ENCODE measurements around the gene CLDN9. TPM values are rescaled to one million over a fixed set of nuclear protein-coding genes. Genes with fewer than 3 reads are reported as not detected.

CLDN9 gene
- total RNA-seq, 1 donor from 2014 or later = 0.48 TPM

- FAIRE-seq = no peak
- H4K20me1 ChIP-seq (ENCODE audit: insufficient read depth, low read length) = peaks cover 5% of the 10 kb centered on the region
- H2AFZ ChIP-seq (ENCODE audit: low read depth, low read length) = no peak overlapping the region
- H3K4me1 ChIP-seq (ENCODE audit: insufficient read depth, low read length) = peaks cover 18% of the 10 kb centered on the region
- H3K79me2 ChIP-seq (ENCODE audit: insufficient read depth, low read length) = no peaks in the 10 kb centered on the region
- TF ChIP-seq CTCF (IDR thresholded peaks at IDR 0.05; ENCODE audit: insufficient read depth, low read depth, low read length) (no peak), EZH2 (IDR thresholded peaks at IDR 0.05; ENCODE audit: insufficient read depth, low read length) (no peak)
- Mint-ChIP-seq H3K27ac (ENCODE audit: unreplicated experiment) (peak overlapping the region; percentile 47), H3K27me3 (ENCODE audit: low read depth, unreplicated experiment) (peaks cover 2% of the 10 kb centered on the region), H3K4me1 (ENCODE audit: low read depth, unreplicated experiment) (peaks cover 17% of the 10 kb centered on the region), H3K9me3 (ENCODE audit: unreplicated experiment) (no peaks in the 10 kb centered on the region), H3K36me3 (ENCODE audit: low read depth, unreplicated experiment) (no peaks in the 10 kb centered on the region), H3K4me3 (ENCODE audit: unreplicated experiment) (peak overlapping the region; percentile 65)
- peaks cover 42% of the 10 kb centered on the region for H3K27me3 ChIP-seq (ENCODE audit: insufficient read depth, low read length)
- no peak overlapping the region for H3K27ac ChIP-seq (ENCODE audit: low read depth, low read length)
- DNase-seq (ENCODE audit: low read depth) = no peak
- H3K4me2 ChIP-seq (ENCODE audit: low read length) = no peak overlapping the region
- H3K9ac ChIP-seq (ENCODE audit: low read length) = no peak overlapping the region
- no peaks in the 10 kb centered on the region for H3K36me3 ChIP-seq (ENCODE audit: insufficient read depth, low read length)
- no peaks in the 10 kb centered on the region for H3K9me3 ChIP-seq (ENCODE audit: insufficient read depth, low read depth, low read length)
- no peak overlapping the region for H3K4me3 ChIP-seq (ENCODE audit: insufficient read depth, low read depth, low read length)
Measured at GRCh38 chr16:3007957-3008689, 4.6 kb upstream of the CLDN9 start.

GRCh38 chr16:3008690-3009037 is 4.1 kb upstream of the CLDN9 start:
- Mint-ChIP-seq H3K4me1 (ENCODE audit: low read depth, unreplicated experiment) (peaks cover 17% of the 10 kb centered on the region), H3K27me3 (ENCODE audit: low read depth, unreplicated experiment) (peaks cover 2% of the 10 kb centered on the region), H3K4me3 (ENCODE audit: unreplicated experiment) (peak overlapping the region; percentile 65), H3K27ac (ENCODE audit: unreplicated experiment) (no peak overlapping the region), H3K9me3 (ENCODE audit: unreplicated experiment) (no peaks in the 10 kb centered on the region), H3K36me3 (ENCODE audit: low read depth, unreplicated experiment) (no peaks in the 10 kb centered on the region)
- no peak overlapping the region for H3K27ac ChIP-seq (ENCODE audit: low read depth, low read length)
- no peak overlapping the region for H3K9ac ChIP-seq (ENCODE audit: low read length)
- DNase-seq (ENCODE audit: low read depth) (no peak), FAIRE-seq (no peak)
- H3K36me3 ChIP-seq (ENCODE audit: insufficient read depth, low read length) = no peaks in the 10 kb centered on the region
- H3K79me2 ChIP-seq (ENCODE audit: insufficient read depth, low read length) = no peaks in the 10 kb centered on the region
- H3K4me3 ChIP-seq (ENCODE audit: insufficient read depth, low read depth, low read length) = no peak overlapping the region
- peaks cover 22% of the 10 kb centered on the region for H3K4me1 ChIP-seq (ENCODE audit: insufficient read depth, low read length)
- H2AFZ ChIP-seq (ENCODE audit: low read depth, low read length) = no peak overlapping the region
- H4K20me1 ChIP-seq (ENCODE audit: insufficient read depth, low read length) = peaks cover 5% of the 10 kb centered on the region
- peaks cover 47% of the 10 kb centered on the region for H3K27me3 ChIP-seq (ENCODE audit: insufficient read depth, low read length)
- TF ChIP-seq EZH2 (IDR thresholded peaks at IDR 0.05; ENCODE audit: insufficient read depth, low read length) (no peak), CTCF (IDR thresholded peaks at IDR 0.05; ENCODE audit: insufficient read depth, low read depth, low read length) (no peak)
- H3K9me3 ChIP-seq (ENCODE audit: insufficient read depth, low read depth, low read length) = no peaks in the 10 kb centered on the region
- H3K4me2 ChIP-seq (ENCODE audit: low read length) = no peak overlapping the region

Measured in astrocyte (in vitro differentiated cells and primary cell).